Endothelial cell of umbilical vein (primary cell): ENCODE data around the gene PPIL1. TPM values are rescaled to one million over a fixed set of nuclear protein-coding genes. Genes with fewer than 3 reads are reported as not detected.

Experiments
- BruUV-seq: library from RNA; stranded (reverse); fragments of 400-500 nt; replicated peaks from 2 replicates; lab custom pipeline; 2021; lab: Mats Ljungman, UMichigan
- CTCF ChIA-PET: fragments of 300-600, 350-600 bp; sonication (Branson Sonifier 250); formaldehyde crosslinking; loops from one replicate; lab custom pipeline; 2021; ENCODE audit warnings: antibody characterized with exemption, inconsistent platforms; lab: Charles Lee
- POLR2A ChIA-PET: fragments of 300-600, 350-600 bp; sonication (Branson Sonifier 250); formaldehyde crosslinking; loops from one replicate; lab custom pipeline; 2021; ENCODE audit warnings: antibody characterized with exemption, inconsistent platforms; lab: Charles Lee
- DNase-seq: peaks from one replicate; pipeline ENCODE4 v3.0.0-alpha.2; 2011; ENCODE audit warnings: low read depth, low spot score
- FAIRE-seq: peaks from 2 replicates; lab custom pipeline; 2011; peaks lifted over from hg19 to GRCh38; lab: Jason Lieb, UNC
- H2AFZ ChIP-seq: 2 replicates; pipeline ENCODE4 v1.6.0; 2012; ENCODE audit warnings: low read depth, low read length, control low read depth, inconsistent platforms
- H3K27ac ChIP-seq: 2 replicates; pipeline ENCODE4 v1.5.1; 2011; ENCODE audit warnings: low read depth, mild to moderate bottlenecking, control low read depth, low read length, moderate library complexity; ENCODE audit not compliant: insufficient read depth
- H3K27me3 ChIP-seq, 2 experiments: 2 replicates each; pipeline versions ENCODE4 v1.6.0 to v1.6.1; 2011; ENCODE audit warnings: low read length in 2 of 2, mixed read lengths in 1 of 2; ENCODE audit not compliant: control insufficient read depth in 2 of 2, insufficient read depth in 2 of 2
- H3K36me3 ChIP-seq, 2 experiments: 2 replicates in 1 of 2; 3 replicates in 1 of 2; pipeline ENCODE4 v1.5.1; 2011; ENCODE audit warnings: low read length in 2 of 2, mild to moderate bottlenecking in 1 of 2, moderate library complexity in 1 of 2; ENCODE audit not compliant: control insufficient read depth in 2 of 2, insufficient read depth in 2 of 2; ENCODE audit errors: extremely low read depth in 1 of 2
- H3K4me1 ChIP-seq: 3 replicates; pipeline ENCODE4 v1.5.1; 2011; ENCODE audit warnings: mild to moderate bottlenecking, low read length; ENCODE audit not compliant: control insufficient read depth, insufficient read depth; ENCODE audit errors: extremely low read depth
- H3K4me2 ChIP-seq: 2 replicates; pipeline ENCODE4 v1.6.1; 2011; ENCODE audit warnings: low read length, control low read depth, mixed read lengths; ENCODE audit not compliant: insufficient read depth
- H3K4me3 ChIP-seq, 3 experiments: fragments of 200-600 bp in 1 of 3; sonication (generic), shearing (Covaris generic) in 1 of 3; replicated peaks in 1 of 3; 2 replicates each; pipeline ENCODE4 v1.5.1; 2011 to 2016; ENCODE audit warnings: control low read depth in 3 of 3, low read length in 3 of 3, mild to moderate bottlenecking in 2 of 3, inconsistent platforms in 1 of 3, low read depth in 1 of 3, moderate library complexity in 1 of 3; ENCODE audit not compliant: insufficient read depth in 1 of 3
- H3K79me2 ChIP-seq: 2 replicates; pipeline ENCODE4 v1.6.0; 2012; ENCODE audit warnings: low read length, inconsistent platforms; ENCODE audit not compliant: control insufficient read depth, insufficient read depth
- H3K9ac ChIP-seq: replicated peaks from 2 replicates; pipeline ENCODE3; 2011; ENCODE audit warnings: low read length, control low read depth; ENCODE audit not compliant: insufficient read depth; ENCODE audit errors: extremely low read depth
- H3K9me1 ChIP-seq: replicated peaks from 3 replicates; pipeline ENCODE4 v1.6.0; 2011; ENCODE audit warnings: mild to moderate bottlenecking, low read length; ENCODE audit not compliant: control insufficient read depth, insufficient read depth; ENCODE audit errors: extremely low read depth
- H3K9me3 ChIP-seq: replicated peaks from 2 replicates; pipeline ENCODE4 v1.5.1; 2012; ENCODE audit warnings: low read length, inconsistent platforms; ENCODE audit not compliant: control insufficient read depth, insufficient read depth
- H4K20me1 ChIP-seq: replicated peaks from 2 replicates; pipeline ENCODE3; 2011; ENCODE audit warnings: mild to moderate bottlenecking, low read length; ENCODE audit not compliant: control insufficient read depth, insufficient read depth; ENCODE audit errors: extremely low read depth
- EZH2 ChIP-seq: IDR thresholded peaks from 2 replicates; pipeline ENCODE4 v1.6.1; 2012; ENCODE audit warnings: borderline replicate concordance, low read depth, mild to moderate bottlenecking, moderate library complexity, low read length, inconsistent platforms; ENCODE audit not compliant: severe bottlenecking
- FOS ChIP-seq: IDR thresholded peaks from 2 replicates; pipeline ENCODE4 v1.6.1; 2011; ENCODE audit warnings: mild to moderate bottlenecking, low read length, moderate library complexity, borderline replicate concordance; ENCODE audit not compliant: insufficient read depth
- GATA2 ChIP-seq: IDR thresholded peaks from 2 replicates; pipeline ENCODE4 v1.7.0; 2011; ENCODE audit warnings: low read depth, mild to moderate bottlenecking, moderate library complexity, mixed read lengths, low read length; ENCODE audit not compliant: insufficient read length, insufficient read depth
- JUN ChIP-seq: IDR thresholded peaks from 2 replicates; pipeline ENCODE4 v1.6.1; 2011; ENCODE audit warnings: borderline replicate concordance, low read depth; ENCODE audit not compliant: insufficient read length, insufficient read depth
- MYC ChIP-seq: IDR thresholded peaks from one replicate; pipeline ENCODE4 v1.6.1; 2011; ENCODE audit warnings: mild to moderate bottlenecking, low read depth, low read length
- POLR2A ChIP-seq: IDR thresholded peaks from 2 replicates; pipeline ENCODE4 v1.6.1; 2012; ENCODE audit warnings: low read depth, mild to moderate bottlenecking, control low read depth, low read length
- POLR2AphosphoS5 ChIP-seq: IDR thresholded peaks from 2 replicates; pipeline ENCODE4 v1.6.1; 2012; ENCODE audit warnings: low read depth, mild to moderate bottlenecking, control low read depth, low read length, moderate library complexity; ENCODE audit not compliant: insufficient read depth
- dilution Hi-C: fragments of 300-500 bp; cut with MboI; formaldehyde crosslinking; loops from one replicate; pipeline ENCODE4 v1.15.0; 2019; ENCODE audit warnings: low sequenced_read_pairs; ENCODE audit not compliant: extremely low pct_ligation_motif_present
- intact Hi-C: fragments of 100-400 bp; cut with micrococcal nuclease; formaldehyde crosslinking; loops from one replicate; pipeline ENCODE4 v1.10.0; 2022
- polyA plus RNA-seq, 4 experiments: library from polyadenylated mRNA; depleted of rRNA in 3 of 4; stranded (reverse) in 3 of 4; unstranded in 1 of 4; fragments of >200 nt; gene quantifications; 2 replicates each; pipeline versions ENCODE4 v1.2.1 to v1.2.3, GENCODE V29; 2011 to 2012; ENCODE audit warnings: missing spikeins in 1 of 4
- total RNA-seq: library from RNA; stranded (reverse); gene quantifications from 2 replicates; pipeline ENCODE4 v1.2.3, GENCODE V29; 2021
- TF ChIP-seq, protein P1 (sequence below): IDR thresholded peaks from 2 replicates; pipeline ENCODE4 v1.6.1; 2011; ENCODE audit not compliant: insufficient read depth, insufficient read length
- TF ChIP-seq, protein P2 (sequence below), 2 donors: IDR thresholded peaks; 1 replicate in 1 of 2; 2 replicates in 1 of 2; pipeline ENCODE4 v1.5.1; 2011; ENCODE audit warnings: low read length in 2 of 2, mild to moderate bottlenecking in 2 of 2, moderate library complexity in 2 of 2, control low read depth in 1 of 2, inconsistent platforms in 1 of 2, low read depth in 1 of 2; ENCODE audit not compliant: insufficient read depth in 1 of 2; ENCODE audit errors: extremely low read depth in 1 of 2

Gene PPIL1
- total and polyA plus RNA-seq, 2 donors (not counting 3 experiments of a cell fraction or from before 2014, with no cell fraction given) = 28.6 to 35.6 TPM

DNA sequence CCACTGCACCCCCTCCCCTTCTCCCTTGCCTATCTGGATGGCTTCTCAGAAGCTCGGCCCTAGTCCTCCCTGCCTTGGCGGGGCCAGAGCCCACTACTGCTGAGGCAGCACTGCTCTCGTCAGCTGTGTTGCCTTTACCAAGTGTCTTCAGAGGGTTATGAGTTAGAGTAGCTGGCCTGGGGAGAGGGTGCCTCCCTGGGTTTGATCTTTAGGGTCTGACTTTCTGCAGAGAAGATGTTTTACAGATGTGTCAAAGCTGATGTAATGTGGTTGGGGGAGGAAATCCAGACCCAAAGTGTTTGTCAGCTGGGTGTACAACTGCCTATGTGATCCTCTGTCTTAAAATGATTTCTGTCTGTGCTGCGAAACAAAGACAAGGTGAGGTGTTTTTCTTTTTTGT is 49.5 kb upstream of the PPIL1 start:
- FAIRE-seq (no peak), DNase-seq (no peak)
- dilution Hi-C loops (no loop called here), intact Hi-C loops (no loop called here)
- no peak overlapping the region for H3K4me3 ChIP-seq
- H4K20me1 ChIP-seq = no peaks in the 10 kb centered on the region
- POLR2A ChIA-PET = no interaction called here
- TF ChIP-seq, protein P1, sequence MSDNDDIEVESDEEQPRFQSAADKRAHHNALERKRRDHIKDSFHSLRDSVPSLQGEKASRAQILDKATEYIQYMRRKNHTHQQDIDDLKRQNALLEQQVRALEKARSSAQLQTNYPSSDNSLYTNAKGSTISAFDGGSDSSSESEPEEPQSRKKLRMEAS = no peak
- no peak for TF ChIP-seq MYC
- no peak for TF ChIP-seq POLR2A
- no peak for TF ChIP-seq POLR2AphosphoS5
- no peak for TF ChIP-seq JUN
- TF ChIP-seq, protein P2, sequence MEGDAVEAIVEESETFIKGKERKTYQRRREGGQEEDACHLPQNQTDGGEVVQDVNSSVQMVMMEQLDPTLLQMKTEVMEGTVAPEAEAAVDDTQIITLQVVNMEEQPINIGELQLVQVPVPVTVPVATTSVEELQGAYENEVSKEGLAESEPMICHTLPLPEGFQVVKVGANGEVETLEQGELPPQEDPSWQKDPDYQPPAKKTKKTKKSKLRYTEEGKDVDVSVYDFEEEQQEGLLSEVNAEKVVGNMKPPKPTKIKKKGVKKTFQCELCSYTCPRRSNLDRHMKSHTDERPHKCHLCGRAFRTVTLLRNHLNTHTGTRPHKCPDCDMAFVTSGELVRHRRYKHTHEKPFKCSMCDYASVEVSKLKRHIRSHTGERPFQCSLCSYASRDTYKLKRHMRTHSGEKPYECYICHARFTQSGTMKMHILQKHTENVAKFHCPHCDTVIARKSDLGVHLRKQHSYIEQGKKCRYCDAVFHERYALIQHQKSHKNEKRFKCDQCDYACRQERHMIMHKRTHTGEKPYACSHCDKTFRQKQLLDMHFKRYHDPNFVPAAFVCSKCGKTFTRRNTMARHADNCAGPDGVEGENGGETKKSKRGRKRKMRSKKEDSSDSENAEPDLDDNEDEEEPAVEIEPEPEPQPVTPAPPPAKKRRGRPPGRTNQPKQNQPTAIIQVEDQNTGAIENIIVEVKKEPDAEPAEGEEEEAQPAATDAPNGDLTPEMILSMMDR (IDR thresholded peaks at IDR 0.05; ENCODE audit: extremely low read depth in 1 of 2, insufficient read depth in 1 of 2, low read depth in 1 of 2, low read length in 2 of 2) = no peak
- no peak for TF ChIP-seq EZH2
- no peak for TF ChIP-seq FOS
- TF ChIP-seq GATA2 = no peak
- H3K27ac ChIP-seq = no peak overlapping the region
- no peaks in the 10 kb centered on the region for H3K9me1 ChIP-seq
- no peaks in the 10 kb centered on the region for H3K79me2 ChIP-seq
- H3K4me1 ChIP-seq = no peaks in the 10 kb centered on the region
- H3K9me3 ChIP-seq = no peaks in the 10 kb centered on the region
- H3K27me3 ChIP-seq = no peaks in the 10 kb centered on the region
- CTCF ChIA-PET = interaction anchor here (0.9 to 1.1 kb wide), 2 partner anchors 10 to 94 kb away, joined by 4 read pairs; no protein-coding TSS in a partner anchor
- peaks cover 6 to 7% of the 10 kb centered on the region in 2 experiments for H3K36me3 ChIP-seq
- H2AFZ ChIP-seq = no peak overlapping the region
- no peak overlapping the region for H3K4me2 ChIP-seq
- no peak overlapping the region for H3K9ac ChIP-seq
- no TSS peak for BruUV-seq
